ENCODE data around the gene PTPRM. TPM values are rescaled to one million over a fixed set of nuclear protein-coding genes. Genes with fewer than 3 reads are reported as not detected.

Gene PTPRM
- total and polyA plus RNA-seq, 7 donors: 3.9 to 151 (median 62.8) TPM

- Histone ChIP-seq H3K27me3 (no peaks in the 10 kb centered on the region), H3K36me3 (peaks cover 0 to 20% (median 3%) of the 10 kb centered on the region in 4 donors), H3K9me3 (no peaks in the 10 kb centered on the region), H3K4me3 (no peak overlapping the region), H3K4me1 (no peaks in the 10 kb centered on the region), H3K27ac (no peak overlapping the region)
- intact Hi-C loops (cut with DNase I): no loop called here
- 89 to 93% methylated on average over 5 of the region's 5 CpGs for WGBS, 2 donors
- no peak for DNase-seq
- no peak for TF ChIP-seq POLR2AphosphoS5 (IDR thresholded peaks at IDR 0.05)
- no peak for TF ChIP-seq CTCF (IDR thresholded peaks at IDR 0.05)
- no peak for TF ChIP-seq EP300 (IDR thresholded peaks at IDR 0.05)
- no peak for TF ChIP-seq POLR2A (IDR thresholded peaks at IDR 0.05)
Measured at GRCh38 chr18:8373486-8373885, 806.4 kb downstream of the PTPRM start.

DNA sequence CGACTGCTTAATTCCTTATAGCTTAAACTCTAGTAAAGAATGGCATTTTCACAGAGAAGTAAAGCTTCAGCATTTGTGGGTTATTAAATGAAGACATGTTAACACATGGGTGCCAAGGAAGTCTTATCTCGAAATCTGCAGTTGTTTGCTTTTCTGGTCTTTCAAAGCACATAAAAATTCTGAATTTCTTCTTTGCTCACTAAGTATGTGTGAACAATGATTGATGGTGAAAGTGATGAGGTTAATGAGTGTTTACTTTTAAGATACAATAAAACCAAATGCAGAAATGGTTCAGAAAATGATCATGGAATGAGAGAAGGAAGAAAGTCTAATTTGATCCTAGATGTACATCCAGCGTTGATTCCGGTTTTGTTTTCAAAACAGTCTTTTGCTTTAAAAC lies 807.6 kb downstream of the PTPRM start:
- no peak for DNase-seq
- Histone ChIP-seq H3K36me3 (peaks cover 0 to 32% (median 10%) of the 10 kb centered on the region in 4 donors), H3K4me3 (no peak overlapping the region), H3K27me3 (no peaks in the 10 kb centered on the region), H3K27ac (no peak overlapping the region), H3K9me3 (no peaks in the 10 kb centered on the region), H3K4me1 (no peaks in the 10 kb centered on the region)
- TF ChIP-seq POLR2AphosphoS5 (IDR thresholded peaks at IDR 0.05) (no peak), POLR2A (IDR thresholded peaks at IDR 0.05) (no peak), EP300 (IDR thresholded peaks at IDR 0.05) (no peak), CTCF (IDR thresholded peaks at IDR 0.05) (no peak)
- WGBS, 2 donors: 32 to 77% methylated on average over 4 of the region's 4 CpGs
- intact Hi-C loops (cut with DNase I): no loop called here

DNA sequence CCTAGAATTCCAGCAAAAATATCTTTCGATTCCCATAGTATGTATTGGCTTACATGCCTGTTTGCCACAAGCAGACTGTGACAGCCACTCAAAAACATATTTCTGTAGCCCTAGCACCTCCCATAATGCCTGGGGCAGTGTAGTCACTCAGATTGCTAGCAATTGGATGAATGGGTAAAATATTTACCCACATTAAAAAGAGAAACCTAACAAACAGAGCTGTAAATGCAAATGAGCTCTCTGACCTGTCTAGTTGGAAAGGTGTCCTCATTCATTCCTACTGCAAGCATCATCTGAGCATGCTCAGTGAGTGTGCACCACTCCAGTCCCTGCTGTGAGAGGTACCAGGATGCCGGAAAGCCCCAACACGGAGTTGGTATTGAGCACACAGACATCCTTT lies 808.1 kb downstream of the PTPRM start:
- intact Hi-C loops (cut with DNase I): no loop called here
- DNase-seq: no peak
- Histone ChIP-seq H3K27me3 (no peaks in the 10 kb centered on the region), H3K4me1 (no peaks in the 10 kb centered on the region), H3K27ac (no peak overlapping the region), H3K9me3 (no peaks in the 10 kb centered on the region), H3K4me3 (no peak overlapping the region), H3K36me3 (peaks cover 0 to 37% (median 14%) of the 10 kb centered on the region in 4 donors)
- WGBS, 2 donors: 36 to 79% methylated on average over 3 of the region's 3 CpGs
- no peak for TF ChIP-seq POLR2AphosphoS5 (IDR thresholded peaks at IDR 0.05)
- no peak for TF ChIP-seq POLR2A (IDR thresholded peaks at IDR 0.05)
- TF ChIP-seq EP300 (IDR thresholded peaks at IDR 0.05): no peak
- TF ChIP-seq CTCF (IDR thresholded peaks at IDR 0.05): no peak

DNA sequence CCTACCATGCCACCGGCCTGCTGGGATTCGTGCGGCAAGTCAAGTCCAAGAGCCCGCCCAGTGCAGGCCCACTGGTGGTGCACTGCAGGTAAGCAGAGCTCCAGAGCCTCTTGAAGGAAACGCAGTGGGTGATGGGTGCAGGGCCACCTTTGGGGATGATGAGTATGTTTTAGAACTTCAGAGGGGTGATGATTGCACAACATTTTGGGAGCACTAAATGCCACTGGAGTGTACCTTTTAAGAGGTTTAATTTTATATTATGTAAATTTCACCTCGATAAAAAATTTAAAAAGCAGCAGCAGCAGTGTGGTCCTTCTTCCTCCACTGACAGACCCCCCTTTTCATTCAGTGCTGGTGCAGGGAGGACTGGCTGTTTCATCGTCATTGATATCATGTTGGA lies 809.0 kb downstream of the PTPRM start:
- Histone ChIP-seq H3K36me3 (peaks cover 0 to 45% (median 19%) of the 10 kb centered on the region in 4 donors), H3K27ac (no peak overlapping the region), H3K27me3 (no peaks in the 10 kb centered on the region), H3K9me3 (no peaks in the 10 kb centered on the region), H3K4me3 (no peak overlapping the region), H3K4me1 (no peaks in the 10 kb centered on the region)
- TF ChIP-seq CTCF (IDR thresholded peaks at IDR 0.05): no peak
- no peak for TF ChIP-seq POLR2AphosphoS5 (IDR thresholded peaks at IDR 0.05)
- no peak for TF ChIP-seq POLR2A (IDR thresholded peaks at IDR 0.05)
- TF ChIP-seq EP300 (IDR thresholded peaks at IDR 0.05): no peak
- no peak for DNase-seq
- intact Hi-C loops (cut with DNase I): no loop called here
- 96 to 97% methylated on average over 7 of the region's 7 CpGs for WGBS, 2 donors

Data from sigmoid colon (tissue), 7 donors.